PC-3 (cell line): ENCODE results near the gene CASP14. TPM values are rescaled to one million over a fixed set of nuclear protein-coding genes. Genes with fewer than 3 reads are reported as not detected.
"Not testable (repeated sequence)": the region's sequence is repeated elsewhere in the genome, so short reads cannot be mapped to it uniquely, and the experiment has no call there.

Experiments
- ATAC-seq: fragments of 200-7000 bp; cut with Tn5 transposase; 2 replicates; pipeline ENCODE4 v1.9.1; 2020; ENCODE audit warnings: mild to moderate bottlenecking, moderate library complexity
- BruUV-seq: library from RNA; stranded (reverse); fragments of 400-500 nt; replicated peaks from 2 replicates; lab custom pipeline; 2021; lab: Mats Ljungman, UMichigan
- CTCF ChIA-PET: fragments of 300-600 bp; sonication (Branson Sonifier 250); formaldehyde crosslinking; loops from one replicate; lab custom pipeline; 2022; ENCODE audit warnings: antibody characterized with exemption; lab: Charles Lee
- POLR2A ChIA-PET: fragments of 300-600 bp; sonication (Branson Sonifier 250); formaldehyde crosslinking; loops from one replicate; lab custom pipeline; 2022; ENCODE audit warnings: antibody characterized with exemption; ENCODE audit not compliant: unreplicated experiment; lab: Charles Lee
- DNase-seq: peaks from one replicate; pipeline ENCODE4 v3.0.0-alpha.2; 2015
- H2AFZ ChIP-seq: fragments of 300-600 bp; sonication (generic); 2 replicates; pipeline ENCODE4 v1.6.0; 2016; ENCODE audit warnings: antibody characterized with exemption, low read length
- H3F3A ChIP-seq: fragments of 300-600 bp; sonication (generic); one replicate; pipeline ENCODE4 v1.6.0; 2017; ENCODE audit warnings: antibody characterized with exemption, low read length, control low read depth, mild to moderate bottlenecking; ENCODE audit not compliant: unreplicated experiment
- H3K27ac ChIP-seq: fragments of 300-600 bp; sonication (generic); 2 replicates; pipeline ENCODE4 v1.5.1; 2016; ENCODE audit warnings: mild to moderate bottlenecking, low read length
- H3K27me3 ChIP-seq: fragments of 300-600 bp; sonication (generic); 2 replicates; pipeline ENCODE4 v1.6.1; 2016; ENCODE audit warnings: low read length, mixed read lengths
- H3K36me3 ChIP-seq: fragments of 300-600 bp; sonication (generic); 2 replicates; pipeline ENCODE4 v1.6.1; 2016; ENCODE audit warnings: low read depth, mixed run types, low read length, mixed read lengths
- H3K4me1 ChIP-seq: fragments of 300-600 bp; sonication (generic); 2 replicates; pipeline ENCODE4 v1.5.1; 2016; ENCODE audit warnings: low read length; ENCODE audit not compliant: insufficient read depth
- H3K4me2 ChIP-seq: fragments of 300-600 bp; sonication (generic); 2 replicates; pipeline ENCODE4 v1.6.0; 2016; ENCODE audit warnings: low read length
- H3K4me3 ChIP-seq: fragments of 300-600 bp; sonication (generic); 2 replicates; pipeline ENCODE4 v1.5.1; 2016; ENCODE audit warnings: mild to moderate bottlenecking, low read length, mixed read lengths
- H3K79me2 ChIP-seq: fragments of 300-600 bp; sonication (generic); 2 replicates; pipeline ENCODE4 v1.6.1; 2017; ENCODE audit warnings: low read length, mixed read lengths
- H3K9ac ChIP-seq: fragments of 300-600 bp; sonication (generic); 2 replicates; pipeline ENCODE4 v1.6.0; 2016; ENCODE audit warnings: mild to moderate bottlenecking, low read length
- H3K9me2 ChIP-seq: fragments of 300-600 bp; sonication (generic); replicated peaks from 2 replicates; pipeline ENCODE4 v1.6.1; 2016; ENCODE audit warnings: mixed run types, low read length, mixed read lengths
- H3K9me3 ChIP-seq: fragments of 300-600 bp; sonication (generic); 2 replicates; pipeline ENCODE4 v1.6.1; 2016; ENCODE audit warnings: low read length, mixed read lengths
- H4K20me1 ChIP-seq: fragments of 300-600 bp; sonication (generic); 2 replicates; pipeline ENCODE4 v1.6.1; 2016; ENCODE audit warnings: low read length, mixed read lengths
- EZH2 ChIP-seq: fragments of 300-600 bp; sonication (generic); IDR thresholded peaks from one replicate; pipeline ENCODE4 v1.6.1; 2017; ENCODE audit warnings: antibody characterized with exemption, mild to moderate bottlenecking, low read length; ENCODE audit not compliant: unreplicated experiment
- EZH2phosphoT487 ChIP-seq: fragments of 300-600 bp; sonication (generic); IDR thresholded peaks from 2 replicates; pipeline ENCODE4 v1.6.1; 2018; ENCODE audit warnings: mild to moderate bottlenecking, antibody characterized with exemption, low read length, borderline replicate concordance
- intact Hi-C: fragments of 100-400 bp; cut with micrococcal nuclease; formaldehyde crosslinking; loops from 2 replicates; pipeline ENCODE4 v1.9.0; 2023
- total RNA-seq: library from RNA; depleted of rRNA; stranded (reverse); fragments of >200 nt; gene quantifications from 2 replicates; pipeline ENCODE4 v1.2.3, GENCODE V29; 2014
- TF ChIP-seq, protein P1 (sequence below): fragments of 300-600 bp; sonication (generic); conservative IDR thresholded peaks from 2 replicates; pipeline ENCODE4 v1.5.1; 2017; ENCODE audit warnings: antibody characterized with exemption, low read depth, mild to moderate bottlenecking, low read length

CASP14 gene
- total RNA-seq, 1 experiment from 2014 or later, result 5.0 TPM

GRCh38 chr19:15096223-15096622 lies 46.9 kb downstream of the CASP14 start:
- Histone ChIP-seq H3K27ac (no peak overlapping the region), H3K36me3 (no peaks in the 10 kb centered on the region), H3K4me1 (peaks cover 6% of the 10 kb centered on the region), H3K4me2 (no peak overlapping the region), H3F3A (no peaks in the 10 kb centered on the region), H2AFZ (no peak overlapping the region), H3K9me2 (no peaks in the 10 kb centered on the region), H3K9ac (no peak overlapping the region), H4K20me1 (no peaks in the 10 kb centered on the region), H3K9me3 (no peaks in the 10 kb centered on the region), H3K27me3 (no peaks in the 10 kb centered on the region), H3K4me3 (no peak overlapping the region), H3K79me2 (no peaks in the 10 kb centered on the region)
- intact Hi-C loops, result no loop called here
- ChIA-PET CTCF (no interaction called here), POLR2A (no interaction called here)
- no peak for TF ChIP-seq EZH2
- TF ChIP-seq EZH2phosphoT487, result no peak
- TF ChIP-seq, protein P1, sequence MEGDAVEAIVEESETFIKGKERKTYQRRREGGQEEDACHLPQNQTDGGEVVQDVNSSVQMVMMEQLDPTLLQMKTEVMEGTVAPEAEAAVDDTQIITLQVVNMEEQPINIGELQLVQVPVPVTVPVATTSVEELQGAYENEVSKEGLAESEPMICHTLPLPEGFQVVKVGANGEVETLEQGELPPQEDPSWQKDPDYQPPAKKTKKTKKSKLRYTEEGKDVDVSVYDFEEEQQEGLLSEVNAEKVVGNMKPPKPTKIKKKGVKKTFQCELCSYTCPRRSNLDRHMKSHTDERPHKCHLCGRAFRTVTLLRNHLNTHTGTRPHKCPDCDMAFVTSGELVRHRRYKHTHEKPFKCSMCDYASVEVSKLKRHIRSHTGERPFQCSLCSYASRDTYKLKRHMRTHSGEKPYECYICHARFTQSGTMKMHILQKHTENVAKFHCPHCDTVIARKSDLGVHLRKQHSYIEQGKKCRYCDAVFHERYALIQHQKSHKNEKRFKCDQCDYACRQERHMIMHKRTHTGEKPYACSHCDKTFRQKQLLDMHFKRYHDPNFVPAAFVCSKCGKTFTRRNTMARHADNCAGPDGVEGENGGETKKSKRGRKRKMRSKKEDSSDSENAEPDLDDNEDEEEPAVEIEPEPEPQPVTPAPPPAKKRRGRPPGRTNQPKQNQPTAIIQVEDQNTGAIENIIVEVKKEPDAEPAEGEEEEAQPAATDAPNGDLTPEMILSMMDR, result no peak
- BruUV-seq, result no TSS peak
- DNase-seq (no peak), ATAC-seq (no peak)

- DNase-seq, H3K79me2 ChIP-seq, H3F3A ChIP-seq, CTCF ChIA-PET, H2AFZ ChIP-seq, H4K20me1 ChIP-seq, ATAC-seq, H3K36me3 ChIP-seq, H3K27ac ChIP-seq, H3K9me3 ChIP-seq, H3K4me2 ChIP-seq, H3K9me2 ChIP-seq, POLR2A ChIA-PET, BruUV-seq, H3K4me1 ChIP-seq, H3K9ac ChIP-seq, H3K27me3 ChIP-seq, H3K4me3 ChIP-seq: not testable (repeated sequence)
- intact Hi-C loops, result loop anchor here (2.0 kb wide), 1 partner anchor 459 kb away; no protein-coding TSS in a partner anchor
Observed at GRCh38 chr19:15097980-15098379, 48.7 kb downstream of the CASP14 start.

DNA sequence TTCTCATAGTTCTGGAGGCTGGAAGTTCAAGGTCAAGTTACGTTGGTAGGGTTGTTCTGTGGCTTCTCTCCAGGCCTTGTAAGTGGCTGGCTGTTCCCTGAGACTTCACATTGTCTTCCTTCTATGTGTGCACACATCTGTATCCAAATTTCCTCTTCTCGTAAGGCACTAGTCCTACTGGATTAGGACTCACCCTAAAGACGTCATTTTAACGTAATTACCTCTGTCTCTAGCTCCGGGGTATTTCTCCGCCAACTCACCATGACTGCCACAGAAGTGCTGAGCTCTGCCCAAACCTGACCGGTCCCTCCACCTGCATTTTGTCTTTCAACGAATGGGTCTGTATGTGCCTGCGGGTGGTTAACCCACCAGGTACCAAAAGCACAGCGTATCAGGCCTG lies 49.2 kb downstream of the CASP14 start:
- Histone ChIP-seq H3K9me2 (no peaks in the 10 kb centered on the region), H3K4me2 (no peak overlapping the region), H3K27ac (no peak overlapping the region), H3K4me3 (no peak overlapping the region), H3K9me3 (no peaks in the 10 kb centered on the region), H4K20me1 (no peaks in the 10 kb centered on the region), H3K4me1 (no peaks in the 10 kb centered on the region; the same call in 1 of the 2 replicates), H3F3A (no peaks in the 10 kb centered on the region), H3K36me3 (no peaks in the 10 kb centered on the region), H3K79me2 (no peaks in the 10 kb centered on the region), H2AFZ (no peak overlapping the region), H3K9ac (no peak overlapping the region), H3K27me3 (no peaks in the 10 kb centered on the region)
- BruUV-seq, result no TSS peak
- ChIA-PET POLR2A (no interaction called here), CTCF (no interaction called here)
- intact Hi-C loops, result loop anchor here (2.0 kb wide), 1 partner anchor 458 kb away; no protein-coding TSS in a partner anchor
- no peak for TF ChIP-seq EZH2phosphoT487
- no peak for TF ChIP-seq EZH2
- DNase-seq, result no peak
- no peak for ATAC-seq
